DLD1 (cell line): ENCODE data around the gene CFAP77.

Source experiments
- in situ Hi-C: cut with HindIII; loops from 2 replicates; pipeline ENCODE4 v1.10.0; 2017; ENCODE audit warnings: low sequenced_read_pairs

Gene CFAP77

GRCh38 chr9:132513416-132513815 is 103.4 kb downstream of the CFAP77 start:
- in situ Hi-C loops: no loop called here

- in situ Hi-C loops: no loop called here
Measured at GRCh38 chr9:132514011-132514744, 104.2 kb downstream of the CFAP77 start.

- in situ Hi-C loops: no loop called here
Measured at GRCh38 chr9:132514821-132515220, 104.8 kb downstream of the CFAP77 start.

- in situ Hi-C loops: no loop called here
Measured at GRCh38 chr9:132516301-132516700, 106.3 kb downstream of the CFAP77 start.

DNA sequence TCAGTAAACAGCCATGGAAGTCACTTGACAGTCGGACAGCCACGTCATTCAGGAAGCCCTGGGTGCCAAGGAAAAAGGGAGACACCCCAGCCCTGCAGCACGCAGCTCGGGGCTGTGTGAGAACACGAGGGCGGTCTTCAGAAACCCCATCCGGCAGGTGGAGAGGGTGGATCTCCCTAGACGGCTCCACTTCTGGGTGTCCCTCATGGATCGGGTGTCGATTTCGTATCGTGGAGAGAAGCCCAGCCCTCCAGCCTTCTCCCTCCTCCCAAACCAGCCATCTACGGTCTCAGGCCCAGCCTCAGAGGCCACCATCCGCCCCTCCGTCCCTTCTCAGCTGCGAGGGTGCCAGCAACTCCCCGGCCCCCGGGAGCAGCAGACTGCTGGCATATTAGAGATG is 106.9 kb downstream of the CFAP77 start:
- in situ Hi-C loops: no loop called here

DNA sequence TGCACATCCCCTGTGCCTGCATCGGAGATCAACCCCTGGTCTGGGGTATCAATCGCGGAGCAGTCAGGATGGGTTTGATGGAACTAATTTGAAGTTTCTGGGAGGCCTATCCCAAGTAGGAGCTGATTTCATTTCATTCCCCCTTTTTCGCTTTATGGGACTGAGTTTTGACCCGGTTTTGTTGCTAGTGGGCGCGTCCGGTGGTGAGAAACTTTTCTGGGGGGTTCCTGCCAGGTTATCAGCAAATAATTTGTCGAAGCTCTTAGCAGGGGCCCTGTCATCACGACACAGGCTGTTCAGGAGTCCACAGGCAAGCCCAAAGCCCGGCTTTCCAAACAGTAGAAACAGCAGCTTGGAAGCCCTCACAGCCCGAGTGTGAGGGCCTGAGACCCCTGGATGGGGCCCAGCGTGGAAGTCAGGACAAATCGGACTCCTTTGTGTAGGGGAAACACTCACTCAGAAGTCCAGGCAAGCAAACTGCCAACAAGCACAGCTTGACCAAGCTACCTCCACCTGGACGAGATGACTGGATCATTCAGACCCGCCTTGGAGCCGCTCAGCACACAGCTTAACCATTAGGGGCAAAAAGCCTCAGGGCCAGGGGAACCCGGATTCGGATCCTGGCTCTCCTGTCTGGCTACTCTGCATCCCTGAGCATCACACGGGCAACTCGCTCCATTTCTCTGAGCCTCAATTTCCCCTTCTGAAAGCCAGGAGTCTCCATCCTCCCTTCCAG is 108.0 kb downstream of the CFAP77 start:
- in situ Hi-C loops: no loop called here

- in situ Hi-C loops: no loop called here
Measured at GRCh38 chr9:132518626-132519025, 108.6 kb downstream of the CFAP77 start.

GRCh38 chr9:132519033-132519432 is 109.0 kb downstream of the CFAP77 start:
- in situ Hi-C loops: no loop called here

- in situ Hi-C loops: no loop called here
Measured at GRCh38 chr9:132520612-132521011, 110.6 kb downstream of the CFAP77 start.

- in situ Hi-C loops: no loop called here
Measured at GRCh38 chr9:132525308-132526023, 115.5 kb downstream of the CFAP77 start.

GRCh38 chr9:132531195-132531594 is 121.2 kb downstream of the CFAP77 start:
- in situ Hi-C loops: no loop called here

DNA sequence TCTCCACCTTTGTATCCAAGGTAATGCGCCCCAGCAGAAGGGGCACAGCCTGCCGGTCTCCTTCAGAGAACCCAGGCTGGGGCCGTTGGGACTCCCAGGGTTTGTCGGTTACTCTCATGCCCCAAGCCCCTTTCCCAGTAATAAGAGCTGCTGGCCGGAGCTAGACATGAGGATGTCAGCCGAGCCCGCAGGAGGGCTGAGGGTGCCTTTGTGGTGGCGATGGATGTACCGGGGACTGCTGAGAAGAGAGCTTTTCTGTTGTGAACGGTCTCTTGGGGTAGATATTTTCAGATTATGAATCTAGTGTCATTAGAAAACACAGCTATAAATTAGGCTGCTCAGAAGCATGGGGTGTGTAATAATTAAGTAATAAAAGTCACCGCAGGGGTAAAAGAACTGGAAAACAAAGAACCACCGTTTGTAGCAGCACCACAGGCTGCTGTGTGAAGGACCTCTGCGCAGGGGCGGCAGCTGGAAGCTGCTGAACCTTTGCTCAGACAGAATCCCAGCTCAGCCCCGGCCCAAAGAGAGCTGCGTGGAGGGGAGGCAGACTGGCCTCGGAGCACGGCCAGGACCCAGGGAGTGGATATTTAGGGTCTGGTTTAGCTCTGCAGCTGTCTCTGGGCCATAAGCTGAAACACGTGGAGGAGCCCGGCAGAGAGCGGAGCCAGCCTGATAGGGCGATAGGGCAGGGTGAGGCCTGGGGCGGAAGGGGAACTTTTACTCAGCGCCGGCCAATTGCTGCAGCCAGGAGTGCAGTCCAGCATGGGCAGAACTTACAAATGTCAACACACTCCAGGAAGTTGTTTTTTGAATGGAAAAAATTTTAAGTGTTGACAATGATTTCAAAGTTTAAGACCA is 121.9 kb downstream of the CFAP77 start:
- in situ Hi-C loops: no loop called here

GRCh38 chr9:132534832-132535231 is 124.8 kb downstream of the CFAP77 start:
- in situ Hi-C loops: no loop called here

GRCh38 chr9:132536124-132536523 is 126.1 kb downstream of the CFAP77 start:
- in situ Hi-C loops: no loop called here

DNA sequence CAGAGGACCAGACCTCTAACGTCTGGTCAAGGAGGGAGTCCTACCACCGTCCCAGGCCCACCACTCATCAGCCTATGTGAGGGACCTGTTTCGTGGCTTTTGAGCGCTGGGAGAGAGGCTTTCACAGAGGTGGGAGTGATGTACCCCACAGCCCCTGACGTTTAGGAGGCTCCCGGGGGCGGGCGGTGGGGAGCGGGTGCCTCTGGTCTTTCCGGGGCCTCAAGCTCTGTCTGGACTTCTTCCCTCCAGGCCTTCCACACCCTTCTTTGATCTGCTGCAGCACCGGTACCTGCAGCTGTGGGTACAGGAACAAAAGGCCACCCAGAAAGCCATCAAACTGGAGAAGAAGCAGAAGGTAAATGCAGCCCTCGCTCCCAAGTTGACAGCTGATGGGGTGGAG is 127.3 kb downstream of the CFAP77 start:
- in situ Hi-C loops: no loop called here

GRCh38 chr9:132538071-132538470 is 128.1 kb downstream of the CFAP77 start:
- in situ Hi-C loops: no loop called here

DNA sequence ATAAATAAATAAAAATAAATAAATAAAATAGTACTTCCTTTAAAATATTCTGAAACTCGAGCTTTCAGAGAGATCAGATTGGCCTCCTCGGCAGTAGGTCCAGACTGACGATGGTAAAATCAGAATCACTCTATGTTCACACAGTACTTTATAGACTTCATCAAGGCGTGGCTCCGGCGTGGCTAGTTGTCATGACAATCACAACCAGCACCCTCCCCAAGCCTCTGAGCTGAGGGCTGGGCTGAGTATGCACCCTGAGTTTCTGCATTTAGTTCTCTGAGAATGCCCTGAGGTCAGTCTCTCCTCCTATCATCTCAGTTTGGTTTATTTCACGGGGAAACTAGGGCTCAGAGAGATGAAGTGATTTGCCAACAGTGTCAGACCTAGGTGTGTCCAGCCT is 129.1 kb downstream of the CFAP77 start:
- in situ Hi-C loops: no loop called here

DNA sequence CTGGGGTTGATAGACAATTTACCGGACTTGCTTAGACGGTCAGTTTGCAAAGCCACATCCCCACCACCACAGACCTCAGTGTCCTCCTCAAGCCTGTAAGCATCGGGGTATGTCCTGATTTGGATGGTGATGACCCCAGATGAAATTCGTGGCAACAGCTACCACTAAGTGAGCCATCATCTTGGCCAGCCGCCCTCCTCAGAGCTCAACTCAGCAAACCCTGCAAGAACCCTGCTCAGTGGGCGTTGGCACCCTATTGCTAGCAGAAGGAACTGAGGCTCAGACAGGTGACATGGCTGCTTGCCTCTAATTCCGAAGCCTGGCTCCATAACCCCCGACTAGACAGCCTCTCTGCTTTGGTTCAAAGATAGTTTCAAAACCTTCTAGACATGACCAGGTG is 131.0 kb downstream of the CFAP77 start:
- in situ Hi-C loops: no loop called here

- in situ Hi-C loops: no loop called here
Measured at GRCh38 chr9:132541870-132542830, 132.1 kb downstream of the CFAP77 start.

DNA sequence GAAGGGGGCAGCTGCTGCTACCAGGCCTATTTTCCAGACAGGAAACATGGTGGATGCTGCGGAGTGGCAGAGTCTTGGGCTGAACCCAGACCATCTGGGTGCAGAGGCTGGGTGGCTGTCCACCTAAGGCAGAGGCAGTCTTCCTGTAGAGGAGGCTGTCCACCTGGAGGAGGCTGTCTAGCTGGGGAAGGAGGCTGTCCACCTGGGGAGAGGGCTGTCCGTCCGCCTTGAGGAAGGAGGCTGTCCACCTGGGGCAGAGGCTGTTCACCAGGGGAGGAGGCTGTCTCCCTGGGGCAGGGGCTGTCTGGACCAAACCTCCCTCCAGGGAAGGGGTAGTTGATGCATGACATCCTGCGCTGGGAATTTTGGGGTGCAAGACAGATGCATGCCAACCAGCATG is 133.2 kb downstream of the CFAP77 start:
- in situ Hi-C loops: no loop called here
